Measurements from ENCODE around the gene PFN4.
"Not testable (repeated sequence)": the region's sequence is repeated elsewhere in the genome, so short reads cannot be mapped to it uniquely, and the experiment has no call there.

The PFN4 gene

GRCh38 chr2:24152413-24153197 lies 29.5 kb upstream of the PFN4 start:
- H3K36me3 ChIP-seq (ENCODE audit: control insufficient read depth, insufficient read depth, low read length), result no peaks in the 10 kb centered on the region
- H3K27me3 ChIP-seq (replicated peaks; ENCODE audit: control insufficient read depth, insufficient read depth, low read length, poor library complexity, severe bottlenecking), result no peaks in the 10 kb centered on the region
- H3K4me1 ChIP-seq (ENCODE audit: control insufficient read depth, insufficient read depth, low read length, poor library complexity, severe bottlenecking), result no peaks in the 10 kb centered on the region
- no peak overlapping the region for H3K27ac ChIP-seq (ENCODE audit: insufficient read depth, low read length, poor library complexity, severe bottlenecking)
- no peak overlapping the region for H3K4me3 ChIP-seq (ENCODE audit: insufficient read depth, low read depth, low read length, poor library complexity, severe bottlenecking)
- no peaks in the 10 kb centered on the region for H3K9me3 ChIP-seq (ENCODE audit: control insufficient read depth, low read length)
- DNase-seq, result no peak

GRCh38 chr2:24147364-24147763 lies 24.2 kb upstream of the PFN4 start:
- H3K36me3 ChIP-seq (ENCODE audit: control insufficient read depth, insufficient read depth, low read length), result no peaks in the 10 kb centered on the region
- H3K4me1 ChIP-seq (ENCODE audit: control insufficient read depth, insufficient read depth, low read length, poor library complexity, severe bottlenecking), result no peaks in the 10 kb centered on the region
- H3K4me3 ChIP-seq (ENCODE audit: insufficient read depth, low read depth, low read length, poor library complexity, severe bottlenecking), result no peak overlapping the region
- no peak overlapping the region for H3K27ac ChIP-seq (ENCODE audit: insufficient read depth, low read length, poor library complexity, severe bottlenecking)
- H3K9me3 ChIP-seq (ENCODE audit: control insufficient read depth, low read length), result no peaks in the 10 kb centered on the region
- no peaks in the 10 kb centered on the region for H3K27me3 ChIP-seq (replicated peaks; ENCODE audit: control insufficient read depth, insufficient read depth, low read length, poor library complexity, severe bottlenecking)
- no peak for DNase-seq

- not testable (repeated sequence) for H3K9me3 ChIP-seq (ENCODE audit: control insufficient read depth, low read length); H3K27me3 ChIP-seq (replicated peaks; ENCODE audit: control insufficient read depth, insufficient read depth, low read length, poor library complexity, severe bottlenecking); H3K36me3 ChIP-seq (ENCODE audit: control insufficient read depth, insufficient read depth, low read length); DNase-seq; H3K4me1 ChIP-seq (ENCODE audit: control insufficient read depth, insufficient read depth, low read length, poor library complexity, severe bottlenecking); H3K4me3 ChIP-seq (ENCODE audit: insufficient read depth, low read depth, low read length, poor library complexity, severe bottlenecking); H3K27ac ChIP-seq (ENCODE audit: insufficient read depth, low read length, poor library complexity, severe bottlenecking)
These were observed 17.2 kb upstream of the PFN4 start for GRCh38 chr2:24140305-24140704.

GRCh38 chr2:24132543-24132942 lies 9.4 kb upstream of the PFN4 start:
- no peak overlapping the region for H3K4me3 ChIP-seq (ENCODE audit: insufficient read depth, low read depth, low read length, poor library complexity, severe bottlenecking)
- H3K27me3 ChIP-seq (replicated peaks; ENCODE audit: control insufficient read depth, insufficient read depth, low read length, poor library complexity, severe bottlenecking), result no peaks in the 10 kb centered on the region
- no peaks in the 10 kb centered on the region for H3K9me3 ChIP-seq (ENCODE audit: control insufficient read depth, low read length)
- H3K27ac ChIP-seq (ENCODE audit: insufficient read depth, low read length, poor library complexity, severe bottlenecking), result no peak overlapping the region
- no peak for DNase-seq
- no peaks in the 10 kb centered on the region for H3K36me3 ChIP-seq (ENCODE audit: control insufficient read depth, insufficient read depth, low read length)
- H3K4me1 ChIP-seq (ENCODE audit: control insufficient read depth, insufficient read depth, low read length, poor library complexity, severe bottlenecking), result no peaks in the 10 kb centered on the region

GRCh38 chr2:24125956-24126355 lies 2.8 kb upstream of the PFN4 start:
- DNase-seq, result no peak
- H3K27me3 ChIP-seq (replicated peaks; ENCODE audit: control insufficient read depth, insufficient read depth, low read length, poor library complexity, severe bottlenecking), result no peaks in the 10 kb centered on the region

GRCh38 chr2:24123922-24124580 lies 917 bp upstream of the PFN4 start:
- no peaks in the 10 kb centered on the region for H3K9me3 ChIP-seq (ENCODE audit: control insufficient read depth, low read length)
- no peaks in the 10 kb centered on the region for H3K36me3 ChIP-seq (ENCODE audit: control insufficient read depth, insufficient read depth, low read length)
- peaks cover 5% of the 10 kb centered on the region for H3K4me1 ChIP-seq (ENCODE audit: control insufficient read depth, insufficient read depth, low read length, poor library complexity, severe bottlenecking)
- no peaks in the 10 kb centered on the region for H3K27me3 ChIP-seq (replicated peaks; ENCODE audit: control insufficient read depth, insufficient read depth, low read length, poor library complexity, severe bottlenecking)
- DNase-seq, result no peak
- peak overlapping the region; percentile 71 for H3K4me3 ChIP-seq (ENCODE audit: insufficient read depth, low read depth, low read length, poor library complexity, severe bottlenecking)
- no peak overlapping the region for H3K27ac ChIP-seq (ENCODE audit: insufficient read depth, low read length, poor library complexity, severe bottlenecking)

More at GRCh38 chr2:24125956-24126355, 2.8 kb upstream of the PFN4 start:
- Histone ChIP-seq H3K9me3 (ENCODE audit: control insufficient read depth, low read length) (no peaks in the 10 kb centered on the region), H3K4me1 (ENCODE audit: control insufficient read depth, insufficient read depth, low read length, poor library complexity, severe bottlenecking) (peaks cover 5% of the 10 kb centered on the region), H3K36me3 (ENCODE audit: control insufficient read depth, insufficient read depth, low read length) (no peaks in the 10 kb centered on the region), H3K4me3 (ENCODE audit: insufficient read depth, low read depth, low read length, poor library complexity, severe bottlenecking) (no peak overlapping the region), H3K27ac (ENCODE audit: insufficient read depth, low read length, poor library complexity, severe bottlenecking) (no peak overlapping the region)

GRCh38 chr2:24122366-24123194 lies 554 bp downstream of the PFN4 start:
- peak overlapping the region; percentile 71 for H3K4me3 ChIP-seq (ENCODE audit: insufficient read depth, low read depth, low read length, poor library complexity, severe bottlenecking)
- H3K27ac ChIP-seq (ENCODE audit: insufficient read depth, low read length, poor library complexity, severe bottlenecking), result no peak overlapping the region
- no peaks in the 10 kb centered on the region for H3K27me3 ChIP-seq (replicated peaks; ENCODE audit: control insufficient read depth, insufficient read depth, low read length, poor library complexity, severe bottlenecking)
- H3K36me3 ChIP-seq (ENCODE audit: control insufficient read depth, insufficient read depth, low read length), result no peaks in the 10 kb centered on the region
- DNase-seq, result no peak
- H3K9me3 ChIP-seq (ENCODE audit: control insufficient read depth, low read length), result no peaks in the 10 kb centered on the region
- H3K4me1 ChIP-seq (ENCODE audit: control insufficient read depth, insufficient read depth, low read length, poor library complexity, severe bottlenecking), result peaks cover 5% of the 10 kb centered on the region

- Histone ChIP-seq H3K27ac (ENCODE audit: insufficient read depth, low read length, poor library complexity, severe bottlenecking) (no peak overlapping the region), H3K36me3 (ENCODE audit: control insufficient read depth, insufficient read depth, low read length) (no peaks in the 10 kb centered on the region), H3K27me3 (replicated peaks; ENCODE audit: control insufficient read depth, insufficient read depth, low read length, poor library complexity, severe bottlenecking) (no peaks in the 10 kb centered on the region), H3K4me1 (ENCODE audit: control insufficient read depth, insufficient read depth, low read length, poor library complexity, severe bottlenecking) (peaks cover 5% of the 10 kb centered on the region), H3K9me3 (ENCODE audit: control insufficient read depth, low read length) (no peaks in the 10 kb centered on the region), H3K4me3 (ENCODE audit: insufficient read depth, low read depth, low read length, poor library complexity, severe bottlenecking) (no peak overlapping the region)
- DNase-seq, result no peak
These were observed 1.7 kb downstream of the PFN4 start for GRCh38 chr2:24121469-24121868.

- no peak overlapping the region for H3K27ac ChIP-seq (ENCODE audit: insufficient read depth, low read length, poor library complexity, severe bottlenecking)
- peaks cover 5% of the 10 kb centered on the region for H3K4me1 ChIP-seq (ENCODE audit: control insufficient read depth, insufficient read depth, low read length, poor library complexity, severe bottlenecking)
- H3K27me3 ChIP-seq (replicated peaks; ENCODE audit: control insufficient read depth, insufficient read depth, low read length, poor library complexity, severe bottlenecking), result no peaks in the 10 kb centered on the region
- DNase-seq, result no peak
- H3K36me3 ChIP-seq (ENCODE audit: control insufficient read depth, insufficient read depth, low read length), result no peaks in the 10 kb centered on the region
- no peaks in the 10 kb centered on the region for H3K9me3 ChIP-seq (ENCODE audit: control insufficient read depth, low read length)
- no peak overlapping the region for H3K4me3 ChIP-seq (ENCODE audit: insufficient read depth, low read depth, low read length, poor library complexity, severe bottlenecking)
These were observed 2.1 kb downstream of the PFN4 start for GRCh38 chr2:24121066-24121465.

GRCh38 chr2:24117902-24118301 lies 5.2 kb downstream of the PFN4 start:
- DNase-seq, result no peak
- no peak overlapping the region for H3K27ac ChIP-seq (ENCODE audit: insufficient read depth, low read length, poor library complexity, severe bottlenecking)

More at GRCh38 chr2:24117902-24118301, 5.2 kb downstream of the PFN4 start:
- no peaks in the 10 kb centered on the region for H3K27me3 ChIP-seq (replicated peaks; ENCODE audit: control insufficient read depth, insufficient read depth, low read length, poor library complexity, severe bottlenecking)
- no peaks in the 10 kb centered on the region for H3K4me1 ChIP-seq (ENCODE audit: control insufficient read depth, insufficient read depth, low read length, poor library complexity, severe bottlenecking)
- no peaks in the 10 kb centered on the region for H3K9me3 ChIP-seq (ENCODE audit: control insufficient read depth, low read length)
- H3K36me3 ChIP-seq (ENCODE audit: control insufficient read depth, insufficient read depth, low read length), result no peaks in the 10 kb centered on the region
- no peak overlapping the region for H3K4me3 ChIP-seq (ENCODE audit: insufficient read depth, low read depth, low read length, poor library complexity, severe bottlenecking)
